ENCODE data around the gene DMRT3.
"Not testable (repeated sequence)": the region's sequence is repeated elsewhere in the genome, so short reads cannot be mapped to it uniquely, and the experiment has no call there.

Gene DMRT3

GRCh38 chr9:971901-972500 is 4.5 kb upstream of the DMRT3 start:
- DNase-seq (ENCODE audit: low spot score), result no peak

DNA sequence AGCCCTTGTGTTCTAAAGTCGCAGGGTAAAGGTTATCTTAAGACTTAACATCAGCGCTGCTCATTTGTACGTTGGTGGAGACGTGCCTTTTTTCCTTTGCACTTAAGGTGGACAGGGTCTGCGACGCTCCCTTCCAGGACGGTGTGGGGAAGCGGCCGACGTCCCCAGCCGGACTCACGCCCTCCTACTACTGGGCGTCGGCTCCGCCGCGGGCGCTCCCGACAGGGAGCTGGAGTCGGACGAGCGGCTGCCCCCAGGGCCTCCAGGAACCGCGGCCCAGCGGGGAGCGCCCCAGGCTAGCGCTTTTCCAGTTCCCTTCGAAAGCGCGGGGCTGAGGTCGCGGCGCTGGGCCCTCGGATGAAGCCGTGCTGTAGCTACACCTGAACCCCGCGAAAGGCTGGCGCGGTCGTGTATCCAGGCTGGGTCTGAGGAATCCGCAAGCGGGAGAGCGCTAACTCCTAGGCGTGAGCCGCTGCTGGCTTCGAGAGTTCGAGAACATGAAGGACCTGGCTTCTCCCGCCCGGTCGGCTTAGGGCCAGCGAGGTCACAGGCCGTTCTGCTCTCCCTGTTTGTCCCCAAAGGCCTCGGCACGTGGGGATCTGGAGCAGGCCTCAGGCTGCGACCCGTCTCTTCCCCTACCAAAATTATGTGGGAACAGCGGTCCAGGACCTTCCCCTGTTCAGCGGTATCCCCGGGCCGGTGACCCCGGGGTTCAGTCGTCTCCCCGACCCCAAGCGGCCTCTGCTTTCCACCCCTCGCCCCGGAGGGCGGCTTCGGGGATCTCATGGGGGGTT is 3.8 kb upstream of the DMRT3 start:
- no peak for DNase-seq (ENCODE audit: low spot score)

- no peak for DNase-seq (ENCODE audit: low spot score)
Observed at GRCh38 chr9:973295-973834, 3.1 kb upstream of the DMRT3 start.

- DNase-seq (ENCODE audit: low spot score), result no peak
Observed at GRCh38 chr9:974031-974995, 2.1 kb upstream of the DMRT3 start.

GRCh38 chr9:974996-975739 is 1.3 kb upstream of the DMRT3 start:
- no peak for DNase-seq (ENCODE audit: low spot score)

DNA sequence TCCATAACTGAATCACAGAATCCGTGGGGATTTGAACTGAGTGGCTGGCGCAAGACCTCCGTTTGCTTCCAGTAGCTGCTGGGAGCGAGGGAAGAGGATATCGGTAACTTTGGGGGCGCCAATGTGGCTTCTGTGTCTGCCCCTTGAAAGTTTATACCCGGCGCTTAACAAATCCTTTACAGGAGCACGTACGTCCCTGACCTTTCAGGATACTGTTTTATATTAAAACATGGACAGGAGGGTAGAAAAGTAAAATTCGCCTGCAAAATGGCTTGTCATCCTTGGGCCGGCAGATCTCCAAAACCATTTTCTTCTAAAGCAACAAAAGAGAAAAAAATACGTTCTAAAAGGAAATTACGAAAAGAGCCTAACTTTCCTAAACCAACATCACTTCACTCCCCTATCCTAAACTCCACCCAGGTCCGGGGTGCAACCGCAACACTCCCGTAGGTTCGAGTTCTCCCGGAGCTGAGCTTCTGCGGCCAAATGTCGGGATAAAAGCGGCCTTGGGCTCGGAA is 656 bp upstream of the DMRT3 start:
- DNase-seq (ENCODE audit: low spot score), result no peak

GRCh38 chr9:976943-977837 is 735 bp downstream of the DMRT3 start:
- DNase-seq (ENCODE audit: low spot score), result no peak

- no peak for DNase-seq (ENCODE audit: low spot score)
Observed at GRCh38 chr9:977838-978830, 1.7 kb downstream of the DMRT3 start.

DNA sequence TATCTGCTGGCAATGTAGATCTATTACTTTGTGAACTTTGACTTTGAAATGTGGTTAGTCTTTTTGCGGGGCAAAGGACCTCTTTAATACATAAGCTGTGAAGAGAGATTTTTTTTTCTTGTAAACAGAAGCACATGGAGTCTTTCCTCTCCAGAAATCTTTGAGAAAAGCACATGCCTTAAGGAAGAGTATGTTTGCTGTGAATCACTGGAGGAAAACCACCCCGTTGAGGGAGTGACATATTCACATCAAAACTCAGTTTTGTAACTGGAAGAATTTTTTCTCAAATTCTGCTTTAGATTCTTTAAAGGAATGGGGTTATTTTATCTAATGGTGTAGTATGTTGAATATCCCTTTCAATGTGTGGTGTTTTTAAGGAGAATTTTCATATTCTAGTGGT is 3.5 kb downstream of the DMRT3 start:
- DNase-seq (ENCODE audit: low spot score), result no peak

- no peak for DNase-seq (ENCODE audit: low spot score)
Observed at GRCh38 chr9:980640-981039, 4.2 kb downstream of the DMRT3 start.

GRCh38 chr9:981491-981898 is 5.0 kb downstream of the DMRT3 start:
- DNase-seq (ENCODE audit: low spot score), result no peak

DNA sequence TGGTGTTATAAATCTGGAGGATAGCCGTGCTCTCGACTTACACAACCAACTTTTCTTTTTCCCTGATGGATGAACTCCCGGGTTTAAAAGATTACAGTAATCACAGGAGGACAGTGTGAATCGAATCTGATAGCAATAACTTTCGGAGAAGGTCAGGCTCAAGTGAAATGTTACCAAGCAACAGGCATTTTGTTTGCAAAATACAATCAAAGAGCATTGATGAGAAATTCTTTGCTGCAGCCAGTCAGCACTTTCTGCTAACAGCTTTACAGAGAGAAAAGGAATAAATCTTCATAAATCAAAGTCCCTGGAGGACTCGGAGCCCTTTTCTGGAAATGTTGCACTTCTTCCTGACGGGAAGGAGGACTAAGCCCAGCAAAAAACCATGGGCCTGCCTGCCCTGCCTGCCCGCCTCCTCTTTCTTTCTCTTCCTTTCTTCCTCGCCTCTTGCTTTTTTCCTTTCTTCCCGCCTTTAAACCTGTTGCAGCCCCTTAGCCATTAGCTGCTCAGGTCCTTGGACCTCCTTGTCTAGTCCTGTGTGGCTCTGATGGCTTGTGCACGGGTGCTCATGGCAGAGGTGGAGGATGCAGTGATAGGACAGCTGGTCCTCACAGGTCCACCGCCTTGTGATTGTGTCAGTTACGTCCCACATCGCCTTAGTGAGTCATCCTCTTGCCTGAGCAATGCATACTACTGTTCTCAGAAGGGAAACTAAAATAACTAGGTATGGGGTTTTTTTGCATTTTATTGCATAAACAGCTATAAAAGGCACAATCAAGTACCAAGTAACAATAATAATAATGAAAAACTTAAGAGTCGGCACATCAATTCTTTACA is 6.2 kb downstream of the DMRT3 start:
- DNase-seq (ENCODE audit: low spot score), result peak; percentile 18

- no peak for DNase-seq (ENCODE audit: low spot score)
Observed at GRCh38 chr9:994005-994404, 17.6 kb downstream of the DMRT3 start.

DNA sequence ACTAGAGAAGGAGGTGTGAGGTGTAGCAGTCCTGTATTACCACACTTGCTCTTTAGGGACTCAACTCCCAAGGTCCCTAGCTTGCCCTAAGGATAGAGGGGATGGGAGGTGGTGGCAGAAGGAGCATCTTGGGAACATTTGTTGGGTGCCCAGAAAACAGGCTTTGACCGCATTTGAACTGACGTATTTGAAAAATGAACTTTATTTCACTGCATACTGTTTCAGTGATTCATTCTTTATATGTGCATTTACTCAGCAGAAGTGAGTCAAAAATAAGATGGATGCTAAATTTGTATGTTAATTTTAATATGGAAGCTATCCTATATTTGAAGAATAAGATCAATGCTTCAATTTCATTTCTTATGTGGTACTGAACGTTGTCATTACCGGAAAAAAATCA is 18.7 kb downstream of the DMRT3 start:
- no peak for DNase-seq (ENCODE audit: low spot score)

- peak; percentile 45 for DNase-seq (ENCODE audit: low spot score)
Observed at GRCh38 chr9:995781-996180, 19.3 kb downstream of the DMRT3 start.

- DNase-seq (ENCODE audit: low spot score), result not testable (repeated sequence)
Observed at GRCh38 chr9:998299-999110, 22.1 kb downstream of the DMRT3 start.

DNA sequence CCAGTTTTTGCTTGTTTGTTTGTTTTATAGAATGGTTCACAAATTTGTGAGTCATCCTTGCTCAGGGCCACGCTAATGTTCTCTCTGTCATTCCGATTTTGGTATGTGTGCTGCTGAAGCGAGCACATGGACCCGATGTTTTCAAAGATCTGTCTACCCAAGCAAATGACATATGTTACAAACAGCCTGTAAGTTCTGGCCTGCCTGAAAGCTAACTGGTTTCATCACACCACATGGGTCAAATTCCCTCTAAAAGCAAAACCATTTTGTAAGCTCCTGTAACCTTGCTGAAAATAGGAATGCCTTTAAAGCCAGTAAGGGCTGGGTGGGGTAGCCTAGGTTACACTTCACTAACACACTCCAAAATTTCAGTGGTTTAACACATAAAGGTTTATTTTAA is 25.4 kb downstream of the DMRT3 start:
- no peak for DNase-seq (ENCODE audit: low spot score)
